NCI-H510A (cell line): ENCODE measurements around the gene TIGD3.
"Not testable (repeated sequence)": the region's sequence is repeated elsewhere in the genome, so short reads cannot be mapped to it uniquely, and the experiment has no call there.

Source experiments
- DNase-seq: peaks from one replicate; lab custom pipeline; 2025; lab: John Stamatoyannopoulos, UW

Gene TIGD3

DNA sequence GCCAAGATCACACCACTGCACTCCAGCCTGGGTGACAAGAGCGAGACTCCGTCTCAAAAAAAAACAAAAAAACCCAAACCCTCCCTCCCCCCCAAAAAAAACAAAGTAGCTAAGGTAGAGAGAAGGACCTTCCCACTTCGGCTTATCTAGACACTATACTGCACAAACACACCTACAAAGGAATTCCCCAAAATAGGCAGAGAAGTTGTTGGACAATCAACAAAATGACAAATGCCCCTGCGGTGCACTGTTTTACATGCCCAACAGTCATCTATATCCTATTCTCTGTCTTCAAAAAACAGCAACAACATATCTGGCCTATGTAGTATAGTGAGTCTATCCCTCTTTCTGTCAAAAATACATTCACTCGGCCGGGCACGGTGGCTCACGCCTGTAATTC lies 27.5 kb upstream of the TIGD3 start:
- DNase-seq = no peak

DNA sequence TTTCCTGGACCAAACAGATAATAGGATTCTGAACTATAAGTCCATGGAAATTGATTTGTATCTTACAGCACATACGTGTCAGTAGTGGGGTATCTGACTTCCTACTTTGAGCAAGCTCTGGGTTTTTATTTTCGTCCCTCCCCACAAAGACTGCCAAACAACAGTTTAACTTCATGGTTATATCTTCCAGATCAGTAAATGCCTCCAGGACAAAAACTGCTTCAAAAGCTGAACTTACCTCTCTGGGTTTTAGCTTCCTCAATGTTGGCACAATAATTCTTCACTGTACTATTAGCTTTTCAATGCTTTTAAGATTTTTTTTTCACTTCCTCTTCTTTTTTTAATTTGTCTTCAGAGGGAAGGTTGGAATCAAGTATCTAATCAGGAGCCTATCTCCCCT lies 25.1 kb upstream of the TIGD3 start:
- no peak for DNase-seq

DNA sequence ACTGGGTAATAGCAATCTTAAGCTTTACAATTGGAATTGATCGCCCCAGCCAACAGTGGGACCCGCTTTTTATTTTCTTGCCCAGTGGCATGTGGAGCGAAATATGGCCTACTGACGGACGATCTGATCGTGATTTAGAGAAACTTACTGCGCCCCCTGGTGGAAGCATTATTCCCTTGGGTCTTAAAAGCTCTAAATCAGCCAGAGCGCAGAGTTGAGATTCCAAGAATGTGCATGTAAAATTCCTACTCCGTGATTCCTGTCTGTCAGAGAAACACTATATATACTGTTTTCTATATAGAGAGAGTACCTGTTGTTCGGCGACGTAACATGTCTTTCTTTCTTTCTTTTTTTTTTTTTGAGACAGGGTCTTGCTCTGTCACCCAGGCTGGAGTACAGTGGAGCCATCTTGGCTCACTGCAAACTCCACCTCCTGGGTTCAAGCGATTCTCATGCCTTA lies 24.6 kb upstream of the TIGD3 start:
- peak; percentile 84 for DNase-seq

DNA sequence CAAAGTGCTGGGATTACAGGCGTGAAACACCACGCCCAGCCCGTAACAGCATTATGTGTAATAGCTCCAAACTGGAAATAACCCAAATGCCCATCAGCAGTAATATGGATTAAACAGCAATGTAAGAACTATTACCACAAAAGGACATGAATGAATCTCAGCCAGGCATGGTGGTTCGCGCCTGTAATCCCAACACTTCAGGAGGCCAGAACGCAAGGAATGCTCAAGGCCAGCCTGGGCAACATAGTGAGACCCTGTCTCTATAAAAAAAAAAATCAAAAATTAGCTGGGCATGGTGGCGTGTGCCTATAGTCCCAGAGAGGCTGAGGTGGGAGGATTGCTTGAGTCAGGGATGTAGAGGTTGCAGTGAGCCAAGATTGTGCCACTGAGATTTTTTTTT lies 24.0 kb upstream of the TIGD3 start:
- no peak for DNase-seq

DNA sequence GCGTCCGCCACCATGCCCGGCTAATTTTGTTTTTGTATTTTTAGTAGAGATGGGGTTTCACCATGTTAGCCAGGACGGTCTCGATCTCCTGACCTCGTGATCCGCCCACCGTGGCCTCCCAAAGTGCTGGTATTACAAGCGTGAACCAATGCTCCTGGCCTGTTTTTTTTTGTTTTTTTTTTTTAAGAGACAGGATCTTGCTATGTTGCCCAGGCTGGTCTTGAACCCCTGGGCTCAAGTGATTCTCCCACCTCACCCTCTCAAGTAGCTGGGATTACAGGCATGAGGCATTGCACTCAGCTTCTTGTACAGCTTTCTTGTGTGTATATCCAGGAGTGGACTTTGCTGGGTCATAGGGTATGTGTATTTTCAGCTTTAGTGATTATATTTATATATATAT lies 22.0 kb upstream of the TIGD3 start:
- not testable (repeated sequence) for DNase-seq

DNA sequence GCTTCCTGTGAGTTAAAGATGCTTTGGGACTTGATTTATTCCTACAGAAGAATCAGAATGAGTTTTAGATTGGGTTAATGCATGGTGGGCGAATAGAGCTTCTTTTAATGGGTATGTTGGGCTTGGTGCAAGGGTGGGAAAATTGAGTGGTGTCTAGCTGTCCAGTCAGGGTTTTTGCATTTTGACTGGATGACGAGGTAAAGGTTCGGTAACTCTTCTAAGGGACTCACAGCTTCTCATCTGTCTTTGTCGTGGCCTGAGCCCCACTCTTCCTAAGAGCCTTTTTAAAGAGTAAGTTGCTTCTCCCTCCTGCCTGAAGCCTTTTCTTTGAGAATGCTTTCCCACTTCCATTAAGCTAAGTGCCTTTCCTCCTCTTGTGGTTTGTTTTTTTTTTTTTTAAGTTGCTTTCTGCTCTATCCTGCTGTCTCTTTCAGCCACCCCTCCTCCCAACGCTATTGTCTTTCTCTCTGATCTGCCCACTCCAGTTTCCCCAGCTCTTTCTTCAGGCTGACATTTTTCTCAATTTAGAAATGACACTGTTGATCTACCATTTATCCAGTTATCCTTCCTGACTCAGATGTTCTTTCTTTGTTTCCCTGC lies 19.8 kb upstream of the TIGD3 start:
- DNase-seq = no peak

DNA sequence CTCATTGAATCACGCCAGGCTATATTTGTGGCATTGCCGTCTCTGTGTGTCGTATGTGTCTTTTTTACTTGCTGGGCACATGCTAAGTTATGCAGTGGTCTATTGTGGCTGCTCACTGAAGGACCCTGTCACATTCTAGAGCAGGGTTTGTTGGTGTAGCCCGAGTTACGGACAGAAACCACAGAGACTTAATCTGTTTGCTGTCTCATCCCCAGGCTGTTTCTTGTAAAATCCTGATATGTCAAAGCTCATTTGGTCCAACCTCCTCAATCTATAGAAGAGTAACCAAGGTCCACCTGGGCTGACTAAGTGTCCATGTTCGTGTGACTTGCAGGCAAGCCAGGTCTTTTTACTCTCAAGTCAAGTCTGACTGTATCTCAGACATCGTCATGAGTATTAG lies 15.9 kb upstream of the TIGD3 start:
- DNase-seq = no peak

DNA sequence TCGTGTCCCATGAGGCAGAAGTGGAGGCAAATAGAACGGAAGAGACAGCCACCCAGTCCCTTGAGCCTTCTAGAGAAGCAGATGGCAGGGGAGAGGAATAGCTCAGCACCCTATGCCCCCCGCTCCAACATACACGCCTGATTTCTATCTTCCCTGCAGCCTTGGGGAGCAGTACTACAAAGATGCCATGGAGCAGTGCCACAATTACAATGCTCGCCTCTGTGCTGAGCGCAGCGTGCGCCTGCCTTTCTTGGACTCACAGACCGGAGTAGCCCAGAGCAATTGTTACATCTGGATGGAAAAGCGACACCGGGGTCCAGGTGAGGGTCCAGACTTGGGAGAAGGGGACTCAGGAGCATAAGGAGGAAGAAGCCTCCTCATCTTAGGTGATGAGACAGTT lies 14.3 kb upstream of the TIGD3 start:
- DNase-seq = no peak

DNA sequence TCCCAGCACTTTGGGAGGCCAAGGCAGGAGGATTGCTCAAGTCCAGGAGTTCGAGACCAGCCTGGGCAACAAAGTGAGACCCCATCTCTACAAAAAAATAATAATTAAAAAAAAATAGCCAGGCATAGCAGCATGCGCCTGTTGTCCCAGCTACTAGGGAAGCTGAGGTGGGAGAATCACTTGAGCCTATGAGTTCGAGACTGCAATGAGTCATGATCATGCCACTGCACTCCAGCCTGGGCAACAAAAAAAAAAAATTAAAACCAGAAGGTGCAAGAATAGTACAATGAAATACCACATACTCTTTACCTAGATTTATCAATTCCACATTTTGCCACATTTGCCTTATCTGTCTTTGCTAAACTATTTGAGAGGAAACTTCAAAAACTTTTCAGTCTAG lies 12.7 kb upstream of the TIGD3 start:
- no peak for DNase-seq

DNA sequence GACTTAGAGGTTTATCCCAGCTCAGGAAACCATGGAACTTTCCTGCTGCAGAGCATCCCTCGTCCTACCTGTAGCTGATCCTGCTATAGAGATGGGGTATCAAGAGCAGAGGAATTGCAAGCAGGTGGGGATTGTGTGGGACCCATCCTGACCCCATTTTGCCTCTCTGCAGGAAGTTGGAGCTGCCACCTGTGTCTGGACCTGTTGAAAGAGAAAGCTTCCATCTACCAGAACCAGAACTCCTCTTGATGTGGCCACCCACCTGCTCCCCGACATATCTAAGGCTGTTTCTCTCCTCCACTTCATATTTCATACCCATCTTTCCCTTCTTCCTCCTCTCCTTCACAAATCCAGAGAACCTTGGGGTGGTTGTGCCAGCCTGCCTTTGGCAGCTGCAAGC lies 3.0 kb upstream of the TIGD3 start:
- no peak for DNase-seq

DNA sequence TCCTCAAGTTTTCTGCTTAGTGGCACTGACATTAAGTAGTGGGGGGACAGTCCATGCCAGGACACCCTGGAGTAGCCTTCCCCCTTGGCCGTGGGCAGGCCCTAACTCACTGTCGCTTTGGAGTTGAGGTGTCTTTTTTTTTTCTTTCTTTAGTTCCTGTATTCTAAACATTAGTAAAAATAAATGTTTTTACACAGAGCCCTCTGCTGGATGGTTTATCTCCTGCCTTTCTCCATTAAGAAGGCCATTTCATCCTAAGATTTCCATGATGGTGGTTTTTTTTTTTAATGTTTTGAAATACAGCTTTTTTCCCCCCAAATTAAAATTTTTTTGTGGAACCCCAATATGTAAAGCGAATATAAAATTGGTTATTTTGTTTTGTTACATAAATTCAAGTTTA lies 1.8 kb upstream of the TIGD3 start:
- no peak for DNase-seq

DNA sequence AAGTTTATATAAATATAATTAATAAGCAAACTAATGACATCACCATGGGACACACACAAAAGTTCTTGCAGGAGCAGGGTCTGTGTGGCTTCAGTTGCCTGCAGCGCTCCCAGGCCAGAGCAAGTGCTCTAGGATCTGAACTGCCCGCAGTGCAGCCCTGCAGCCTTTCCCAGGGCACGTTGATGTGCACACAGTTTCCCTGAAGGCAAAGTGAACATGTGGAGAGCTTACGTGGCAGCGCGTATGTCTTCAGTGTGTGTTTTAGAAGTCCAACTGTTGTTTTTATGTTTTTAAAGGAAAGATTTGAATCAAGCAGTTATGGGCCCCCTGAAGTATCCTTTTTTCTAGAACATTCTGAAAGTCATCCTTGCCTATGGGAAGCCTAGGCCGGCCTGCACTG lies 1.2 kb upstream of the TIGD3 start:
- no peak for DNase-seq

DNA sequence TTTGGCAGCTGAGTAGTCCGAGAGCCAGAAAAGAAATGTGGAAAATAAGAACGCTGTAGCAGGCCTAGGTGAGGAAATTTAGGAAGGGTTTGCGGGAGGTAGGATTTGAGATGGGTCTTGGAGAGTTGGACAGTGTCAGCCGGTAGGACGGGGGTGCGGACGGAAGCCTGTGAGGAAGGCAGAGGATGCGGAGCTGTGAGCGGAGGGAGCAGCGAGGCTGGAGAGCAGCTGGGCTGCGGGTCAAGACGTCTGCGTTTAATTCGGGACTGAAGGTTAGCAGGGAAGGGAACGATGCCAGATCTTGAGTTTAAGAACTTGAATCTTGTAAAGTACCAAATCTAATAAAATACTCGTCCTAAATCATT lies 669 bp upstream of the TIGD3 start:
- no peak for DNase-seq

DNA sequence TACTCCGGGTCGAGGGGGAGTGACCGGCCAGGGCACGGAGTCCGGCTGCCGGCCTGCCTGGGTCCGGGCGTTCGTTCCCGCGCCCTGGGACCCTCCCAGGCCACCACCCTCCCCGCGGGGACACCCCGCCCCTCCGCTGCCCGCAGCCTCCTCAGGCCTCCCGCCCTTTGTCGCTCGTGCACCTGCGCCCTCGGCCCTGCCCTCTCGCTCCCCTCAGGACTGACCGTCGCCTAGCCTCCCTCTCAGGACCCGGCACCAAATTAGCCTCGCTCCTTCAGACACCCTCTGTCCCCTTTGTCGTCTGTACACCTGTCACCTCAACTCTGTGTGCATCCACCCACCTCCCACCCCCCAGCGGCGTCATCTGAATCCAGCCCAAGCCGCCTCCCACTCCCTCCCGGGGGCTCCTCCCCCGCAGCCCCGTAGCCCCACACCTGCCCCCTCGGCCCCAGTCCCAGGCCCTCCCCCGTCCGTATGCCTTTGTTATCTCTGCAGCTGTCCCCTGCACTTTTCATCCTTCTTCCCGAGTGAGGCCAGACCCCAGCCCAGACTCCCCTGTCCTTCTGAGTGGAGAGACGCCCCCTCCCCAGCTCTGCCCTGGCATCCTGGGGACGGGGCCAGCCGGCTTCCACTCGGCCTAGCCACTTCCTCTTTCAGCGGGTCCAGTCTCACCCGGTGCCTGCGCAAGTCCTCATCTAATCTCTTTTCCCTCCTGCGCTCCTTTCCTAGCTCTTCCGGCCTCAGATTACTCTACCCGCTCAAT lies 643 bp downstream of the TIGD3 start:
- DNase-seq = peak; percentile 81

DNA sequence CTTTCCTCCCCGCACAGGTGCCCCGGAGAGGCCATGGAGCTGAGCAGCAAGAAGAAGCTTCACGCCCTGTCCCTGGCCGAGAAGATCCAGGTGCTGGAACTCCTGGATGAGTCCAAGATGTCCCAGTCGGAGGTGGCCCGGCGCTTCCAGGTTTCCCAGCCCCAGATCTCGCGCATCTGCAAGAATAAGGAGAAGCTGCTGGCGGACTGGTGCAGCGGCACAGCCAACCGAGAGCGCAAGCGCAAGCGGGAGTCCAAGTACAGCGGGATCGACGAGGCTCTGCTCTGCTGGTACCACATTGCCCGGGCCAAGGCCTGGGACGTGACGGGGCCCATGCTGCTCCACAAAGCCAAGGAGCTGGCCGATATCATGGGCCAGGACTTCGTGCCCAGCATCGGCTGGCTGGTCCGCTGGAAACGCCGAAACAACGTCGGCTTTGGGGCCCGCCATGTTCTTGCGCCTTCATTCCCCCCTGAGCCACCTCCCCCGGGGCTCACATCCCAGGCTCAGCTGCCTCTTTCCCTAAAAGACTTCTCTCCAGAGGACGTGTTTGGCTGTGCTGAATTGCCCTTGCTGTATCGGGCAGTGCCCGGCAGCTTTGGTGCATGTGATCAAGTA lies 1.3 kb downstream of the TIGD3 start:
- peak; percentile 63 for DNase-seq

DNA sequence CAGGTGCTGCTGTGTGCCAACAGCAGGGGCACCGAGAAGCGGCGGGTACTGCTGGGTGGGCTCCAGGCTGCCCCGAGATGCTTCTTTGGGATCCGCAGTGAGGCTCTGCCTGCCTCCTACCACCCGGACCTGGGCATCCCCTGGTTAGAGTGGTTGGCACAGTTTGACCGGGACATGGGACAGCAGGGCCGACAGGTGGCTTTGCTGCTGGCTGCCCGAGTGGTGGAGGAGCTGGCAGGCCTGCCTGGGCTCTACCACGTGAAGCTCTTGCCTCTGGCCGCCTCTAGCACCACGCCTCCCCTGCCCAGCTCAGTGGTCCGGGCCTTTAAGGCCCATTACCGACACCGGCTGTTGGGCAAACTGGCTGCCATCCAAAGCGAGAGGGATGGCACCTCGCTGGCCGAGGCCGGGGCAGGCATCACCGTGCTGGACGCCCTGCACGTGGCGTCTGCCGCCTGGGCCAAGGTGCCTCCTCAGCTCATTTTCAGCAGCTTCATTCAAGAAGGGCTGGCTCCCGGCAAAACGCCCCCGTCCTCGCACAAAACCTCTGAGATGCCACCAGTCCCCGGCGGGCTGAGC lies 1.9 kb downstream of the TIGD3 start:
- no peak for DNase-seq

DNA sequence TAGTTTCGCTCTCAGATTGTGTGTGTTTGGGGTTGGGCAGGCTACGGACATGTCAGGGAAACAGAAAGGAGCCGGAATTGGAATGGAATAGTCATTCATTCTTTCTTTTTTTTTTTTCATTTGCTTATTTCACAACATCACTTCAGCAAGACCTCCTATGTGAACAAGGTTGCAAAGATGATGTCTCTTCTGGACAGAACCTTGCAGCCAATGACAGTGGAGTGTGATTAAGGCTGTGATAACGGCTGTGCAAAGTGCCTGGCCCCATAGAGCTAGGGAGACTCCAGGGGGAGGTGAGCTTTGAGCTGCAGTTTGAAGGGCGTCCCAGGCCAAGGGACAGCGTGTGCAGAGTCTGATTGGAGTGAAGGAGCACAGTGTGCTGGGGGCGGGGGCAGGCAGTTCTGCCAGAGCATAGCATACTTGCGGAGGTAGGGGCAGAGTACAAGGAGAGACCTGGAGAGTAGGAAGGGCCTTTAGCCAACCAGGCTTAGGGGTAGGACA lies 3.4 kb downstream of the TIGD3 start:
- no peak for DNase-seq

DNA sequence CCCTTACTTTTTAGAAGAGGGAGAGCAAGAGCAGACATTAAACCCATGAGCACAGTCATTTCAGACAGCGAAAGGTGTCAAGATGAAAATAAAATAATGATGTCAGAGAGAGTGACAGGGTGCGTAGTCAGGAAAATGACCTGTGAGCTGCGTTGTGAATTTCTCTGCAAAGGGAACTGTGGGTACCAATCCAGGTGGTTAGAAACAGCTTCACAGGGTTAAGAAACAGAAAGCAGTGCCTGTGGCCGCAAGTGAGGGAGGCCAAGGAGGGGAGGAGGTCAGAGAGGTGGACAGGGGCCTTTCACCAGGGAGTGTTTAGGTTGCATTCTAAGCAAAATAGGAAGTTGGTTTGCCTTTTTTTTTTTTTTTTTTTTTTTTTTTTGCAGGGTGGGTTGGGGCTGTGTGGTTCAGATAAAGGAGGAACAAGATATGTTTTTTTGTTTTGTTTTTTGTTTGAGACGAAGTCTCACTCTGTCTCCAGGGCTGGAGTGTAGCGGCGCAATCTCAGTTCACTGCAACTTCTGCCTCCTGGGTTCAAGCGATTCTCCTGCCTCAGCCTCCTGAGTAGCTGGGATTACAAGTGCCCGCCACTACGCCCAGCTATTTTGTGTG lies 7.9 kb downstream of the TIGD3 start:
- DNase-seq = no peak

DNA sequence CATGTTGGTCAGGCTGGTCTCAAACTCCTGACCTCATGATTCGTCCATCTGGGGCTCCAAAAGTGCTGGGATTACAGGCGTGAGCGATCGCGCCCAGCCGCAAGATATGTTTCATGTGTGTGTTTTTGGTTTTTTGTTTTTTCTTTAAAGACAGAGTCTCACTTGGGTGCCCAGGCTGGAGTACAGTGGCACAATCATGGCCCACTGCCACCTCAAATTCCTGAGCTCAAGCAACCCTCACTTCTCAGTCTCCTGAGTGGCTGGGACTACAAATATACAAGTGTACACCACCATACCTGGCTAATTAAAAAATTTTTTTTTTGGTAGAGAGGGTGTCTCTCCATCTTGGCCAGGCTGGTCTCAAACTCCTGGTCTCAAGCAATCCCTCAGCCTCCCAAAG lies 8.4 kb downstream of the TIGD3 start:
- DNase-seq = no peak

DNA sequence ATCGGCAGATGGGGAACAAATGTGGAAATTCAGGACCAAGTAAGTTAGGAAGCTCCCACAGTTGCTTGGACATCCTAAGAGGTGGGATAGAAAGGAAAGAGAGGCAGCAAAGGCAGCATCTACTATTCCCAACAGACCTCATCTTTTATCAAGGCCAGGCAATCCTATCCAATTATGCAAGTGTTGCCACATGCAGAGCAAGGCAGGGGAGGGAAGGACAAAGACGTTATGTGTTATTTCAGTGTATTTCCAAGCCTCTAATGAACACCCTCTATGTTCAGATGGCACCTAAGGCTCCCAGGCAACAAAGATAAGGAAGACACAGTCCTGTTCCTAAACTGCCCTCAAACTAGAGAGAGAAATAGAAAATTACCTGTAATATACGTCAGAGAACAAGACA lies 9.2 kb downstream of the TIGD3 start:
- DNase-seq = no peak

DNA sequence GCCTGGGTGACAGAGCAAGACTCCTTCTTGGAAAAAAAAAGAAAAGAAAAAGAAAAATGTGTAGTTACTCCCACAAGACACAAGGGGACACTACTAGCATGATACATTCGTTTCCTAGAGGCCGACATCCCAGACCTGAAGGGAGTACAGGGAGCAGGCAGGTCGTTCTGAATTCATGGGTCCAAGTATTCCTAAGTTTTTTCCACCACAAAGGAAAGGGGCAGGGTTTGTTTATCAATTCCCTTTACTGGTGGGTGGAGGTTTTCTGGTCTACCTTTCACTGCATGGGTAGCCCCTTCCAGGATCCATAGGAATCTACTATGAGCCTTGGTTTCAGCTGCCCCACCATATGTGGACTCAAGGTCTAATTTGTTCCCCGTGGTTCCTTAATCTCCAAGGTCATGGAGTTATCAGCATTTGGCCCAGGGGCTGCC lies 11.8 kb downstream of the TIGD3 start:
- peak; percentile 45 for DNase-seq

DNA sequence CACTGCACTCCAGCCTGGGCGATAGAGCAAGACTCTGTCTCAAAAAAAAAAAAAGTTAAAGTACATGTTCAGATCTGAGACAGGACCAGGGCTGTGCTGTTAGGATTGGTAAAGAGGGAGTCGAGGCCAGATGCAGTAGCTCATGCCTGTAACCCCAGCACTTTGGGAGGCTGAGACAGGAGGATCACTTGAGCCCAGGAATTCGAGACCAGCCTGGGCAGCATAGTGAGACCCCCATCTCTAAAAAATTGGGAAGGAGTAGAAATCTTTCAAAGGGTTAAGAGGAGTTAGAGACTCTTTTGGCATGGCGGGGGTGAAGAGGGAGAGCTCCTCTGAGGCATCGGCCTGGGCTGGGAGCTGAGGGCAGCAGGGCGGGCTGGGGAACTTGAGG lies 16.1 kb downstream of the TIGD3 start:
- DNase-seq = no peak
